Endodermal cell (in vitro differentiated cells): ENCODE measurements around the gene C11orf24. TPM values are rescaled to one million over a fixed set of nuclear protein-coding genes. Genes with fewer than 3 reads are reported as not detected.

Experiments used
- DNase-seq: peaks from one replicate; pipeline ENCODE4 v3.0.0-alpha.2; 2017
- H3K27ac ChIP-seq: 2 replicates; pipeline ENCODE4 v1.5.1; 2013; ENCODE audit warnings: mild to moderate bottlenecking, low read depth, low read length, moderate library complexity
- H3K27me3 ChIP-seq: 2 replicates; pipeline ENCODE4 v1.6.1; 2013; ENCODE audit warnings: mild to moderate bottlenecking, low read length, moderate library complexity; ENCODE audit not compliant: insufficient read depth, control insufficient read depth, poor library complexity, severe bottlenecking
- H3K36me3 ChIP-seq: 2 replicates; pipeline ENCODE4 v1.7.0; 2013; ENCODE audit warnings: mild to moderate bottlenecking, low read length, moderate library complexity; ENCODE audit not compliant: control insufficient read depth, insufficient read depth
- H3K4me1 ChIP-seq: one replicate; pipeline ENCODE4 v1.7.0; 2013; ENCODE audit warnings: low read length; ENCODE audit not compliant: control insufficient read depth, insufficient read depth
- H3K4me3 ChIP-seq: 2 replicates; pipeline ENCODE4 v1.5.1; 2013; ENCODE audit warnings: mild to moderate bottlenecking, low read length, moderate library complexity
- H3K9ac ChIP-seq: 2 replicates; pipeline ENCODE4 v1.6.1; 2013; ENCODE audit warnings: mild to moderate bottlenecking, low read length, moderate library complexity; ENCODE audit not compliant: poor library complexity, severe bottlenecking; ENCODE audit errors: extremely low read depth
- H3K9me3 ChIP-seq: 2 replicates; pipeline ENCODE4 v1.6.1; 2013; ENCODE audit warnings: mild to moderate bottlenecking, low read length, moderate library complexity; ENCODE audit not compliant: control insufficient read depth
- H3K27ac Mint-ChIP-seq: 2 replicates; pipeline ENCODE4 v1.8.0; 2020; ENCODE audit warnings: mixed read lengths
- H3K27me3 Mint-ChIP-seq: 2 replicates; pipeline ENCODE4 v1.8.0; 2021; ENCODE audit warnings: mild to moderate bottlenecking, mixed read lengths; ENCODE audit not compliant: insufficient read depth
- H3K36me3 Mint-ChIP-seq: 2 replicates; pipeline ENCODE4 v1.8.0; 2020; ENCODE audit warnings: low read depth, mixed read lengths
- H3K4me1 Mint-ChIP-seq: 2 replicates; pipeline ENCODE4 v1.8.0; 2020; ENCODE audit warnings: mixed read lengths
- H3K4me3 Mint-ChIP-seq: 2 replicates; pipeline ENCODE4 v1.8.0; 2020; ENCODE audit warnings: mild to moderate bottlenecking, moderate library complexity, mixed read lengths
- H3K9me3 Mint-ChIP-seq: 2 replicates; pipeline ENCODE4 v1.8.0; 2020; ENCODE audit warnings: mild to moderate bottlenecking, mixed read lengths
- WGBS, 2 experiments: methylation state at CpG; one replicate each; pipeline versions ENCODE4 v1.1.5 to v1.1.7; 2013; ENCODE audit warnings: missing lambda C conversion rate in 2 of 2, mixed read lengths in 1 of 2; ENCODE audit not compliant: insufficient coverage in 1 of 2, insufficient read length in 1 of 2; 5-methylcytosine and 5-hydroxymethylcytosine counted together
- total RNA-seq, 2 donors: library from RNA; stranded (reverse); fragmentation: NEBNext Ultra II Directional in 1 of 2; extraction: Animal tissue kit (Norgen Biotek cat#: 25700) in 1 of 2; gene quantifications; 2 replicates in 1 of 2; 3 replicates in 1 of 2; pipeline ENCODE4 v1.2.1, GENCODE V29; 2021
- TF ChIP-seq, protein P1 (sequence below): fragments of 200-600 bp; sonication (generic); conservative IDR thresholded peaks from 2 replicates; pipeline ENCODE4 v1.5.0; 2021; ENCODE audit warnings: antibody characterized with exemption, mild to moderate bottlenecking

The C11orf24 gene
- total RNA-seq, 2 donors from 2014 or later: 38.4 to 39.4 TPM

- Mint-ChIP-seq H3K4me1 (no peaks in the 10 kb centered on the region), H3K4me3 (no peak overlapping the region), H3K27ac (no peak overlapping the region), H3K27me3 (peaks cover 2% of the 10 kb centered on the region), H3K36me3 (peaks cover 5% of the 10 kb centered on the region), H3K9me3 (peaks cover 28% of the 10 kb centered on the region)
- Histone ChIP-seq H3K36me3 (no peaks in the 10 kb centered on the region), H3K9ac (no peak overlapping the region), H3K9me3 (peaks cover 8% of the 10 kb centered on the region), H3K4me3 (no peak overlapping the region), H3K27me3 (no peaks in the 10 kb centered on the region), H3K27ac (no peak overlapping the region), H3K4me1 (no peaks in the 10 kb centered on the region)
- 90 to 100% methylated on average over 1 to 7 of the region's 7 CpGs for WGBS, 2 experiments
- TF ChIP-seq, protein P1, sequence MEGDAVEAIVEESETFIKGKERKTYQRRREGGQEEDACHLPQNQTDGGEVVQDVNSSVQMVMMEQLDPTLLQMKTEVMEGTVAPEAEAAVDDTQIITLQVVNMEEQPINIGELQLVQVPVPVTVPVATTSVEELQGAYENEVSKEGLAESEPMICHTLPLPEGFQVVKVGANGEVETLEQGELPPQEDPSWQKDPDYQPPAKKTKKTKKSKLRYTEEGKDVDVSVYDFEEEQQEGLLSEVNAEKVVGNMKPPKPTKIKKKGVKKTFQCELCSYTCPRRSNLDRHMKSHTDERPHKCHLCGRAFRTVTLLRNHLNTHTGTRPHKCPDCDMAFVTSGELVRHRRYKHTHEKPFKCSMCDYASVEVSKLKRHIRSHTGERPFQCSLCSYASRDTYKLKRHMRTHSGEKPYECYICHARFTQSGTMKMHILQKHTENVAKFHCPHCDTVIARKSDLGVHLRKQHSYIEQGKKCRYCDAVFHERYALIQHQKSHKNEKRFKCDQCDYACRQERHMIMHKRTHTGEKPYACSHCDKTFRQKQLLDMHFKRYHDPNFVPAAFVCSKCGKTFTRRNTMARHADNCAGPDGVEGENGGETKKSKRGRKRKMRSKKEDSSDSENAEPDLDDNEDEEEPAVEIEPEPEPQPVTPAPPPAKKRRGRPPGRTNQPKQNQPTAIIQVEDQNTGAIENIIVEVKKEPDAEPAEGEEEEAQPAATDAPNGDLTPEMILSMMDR: no peak
- DNase-seq: no peak
Observed at GRCh38 chr11:68303982-68304780, 32.4 kb upstream of the C11orf24 start.

DNA sequence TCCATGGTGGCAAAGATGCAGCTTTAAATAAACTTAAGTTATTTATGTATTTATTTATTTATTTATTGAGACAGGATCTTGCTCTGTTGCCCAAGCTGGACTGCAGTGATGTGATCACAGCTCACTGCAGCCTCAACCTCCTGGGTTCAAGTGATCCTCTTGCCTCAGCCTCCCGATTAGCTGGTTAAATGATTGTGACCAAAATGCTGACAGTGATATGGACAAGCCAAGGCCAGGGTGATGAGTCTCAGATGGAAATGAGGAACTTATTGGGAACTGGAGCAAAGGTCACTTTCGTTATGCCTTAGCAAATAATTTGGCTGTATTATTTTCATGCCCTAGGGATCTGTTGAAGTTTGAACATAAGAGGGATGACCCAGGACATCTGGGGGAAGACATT, 31.3 kb upstream of the C11orf24 start:
- H3K4me3 ChIP-seq: no peak overlapping the region
- peaks cover 8% of the 10 kb centered on the region for H3K9me3 ChIP-seq
- H3K27me3 ChIP-seq: no peaks in the 10 kb centered on the region
- Mint-ChIP-seq H3K4me3 (no peak overlapping the region), H3K36me3 (peaks cover 5% of the 10 kb centered on the region), H3K27ac (no peak overlapping the region), H3K9me3 (peaks cover 28% of the 10 kb centered on the region), H3K4me1 (no peaks in the 10 kb centered on the region), H3K27me3 (peaks cover 5% of the 10 kb centered on the region)
- DNase-seq: no peak
- no peak overlapping the region for H3K27ac ChIP-seq
- TF ChIP-seq, protein P1: no peak
- no peak overlapping the region for H3K9ac ChIP-seq
- H3K4me1 ChIP-seq: no peaks in the 10 kb centered on the region
- H3K36me3 ChIP-seq: no peaks in the 10 kb centered on the region
- WGBS, 2 experiments: 87 to 90% methylated on average over 2 of the region's 2 CpGs

GRCh38 chr11:68302670-68303069, 30.9 kb upstream of the C11orf24 start:
- no peak overlapping the region for H3K27ac Mint-ChIP-seq
- H3K27me3 Mint-ChIP-seq: peaks cover 5% of the 10 kb centered on the region
- no peaks in the 10 kb centered on the region for H3K4me1 ChIP-seq
- H3K36me3 Mint-ChIP-seq: peaks cover 5% of the 10 kb centered on the region
- no peak overlapping the region for H3K9ac ChIP-seq
- 90 to 98% methylated on average over 4 to 6 of the region's 7 CpGs for WGBS, 2 experiments
- H3K9me3 Mint-ChIP-seq: peaks cover 28% of the 10 kb centered on the region
- no peaks in the 10 kb centered on the region for H3K4me1 Mint-ChIP-seq
- no peaks in the 10 kb centered on the region for H3K27me3 ChIP-seq
- H3K36me3 ChIP-seq: no peaks in the 10 kb centered on the region
- no peak for DNase-seq
- H3K9me3 ChIP-seq: peaks cover 8% of the 10 kb centered on the region
- no peak overlapping the region for H3K27ac ChIP-seq
- H3K4me3 ChIP-seq: no peak overlapping the region
- no peak overlapping the region for H3K4me3 Mint-ChIP-seq
- TF ChIP-seq, protein P1: no peak
